HG03039 (cell line): ENCODE results near the gene PGM3.

Source experiments
- ATAC-seq: cut with Tn5 transposase; IDR thresholded peaks from one replicate; pipeline ENCODE4 v1.9.1; 2021; ENCODE audit warnings: mild to moderate bottlenecking, moderate library complexity; ENCODE audit not compliant: unreplicated experiment

PGM3 gene

DNA sequence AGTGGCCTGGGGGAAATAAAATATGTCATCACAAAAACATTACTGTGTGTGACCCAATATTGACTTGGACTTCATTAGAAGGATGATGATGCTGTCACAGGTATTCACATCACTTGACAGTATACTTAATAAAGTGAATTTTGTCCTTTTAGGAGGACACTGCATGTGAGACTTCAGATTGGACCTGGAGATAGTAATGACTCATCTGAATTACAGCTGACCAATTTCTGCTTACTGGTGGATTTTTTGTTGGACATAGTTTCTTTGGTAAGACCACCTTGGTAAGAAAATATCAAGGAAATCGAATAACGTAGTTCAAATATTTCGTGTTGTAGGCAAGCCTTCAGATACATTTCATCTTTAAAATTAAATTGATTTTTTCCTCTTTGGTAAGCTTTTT, 68.5 kb downstream of the PGM3 start:
- ATAC-seq: no peak

DNA sequence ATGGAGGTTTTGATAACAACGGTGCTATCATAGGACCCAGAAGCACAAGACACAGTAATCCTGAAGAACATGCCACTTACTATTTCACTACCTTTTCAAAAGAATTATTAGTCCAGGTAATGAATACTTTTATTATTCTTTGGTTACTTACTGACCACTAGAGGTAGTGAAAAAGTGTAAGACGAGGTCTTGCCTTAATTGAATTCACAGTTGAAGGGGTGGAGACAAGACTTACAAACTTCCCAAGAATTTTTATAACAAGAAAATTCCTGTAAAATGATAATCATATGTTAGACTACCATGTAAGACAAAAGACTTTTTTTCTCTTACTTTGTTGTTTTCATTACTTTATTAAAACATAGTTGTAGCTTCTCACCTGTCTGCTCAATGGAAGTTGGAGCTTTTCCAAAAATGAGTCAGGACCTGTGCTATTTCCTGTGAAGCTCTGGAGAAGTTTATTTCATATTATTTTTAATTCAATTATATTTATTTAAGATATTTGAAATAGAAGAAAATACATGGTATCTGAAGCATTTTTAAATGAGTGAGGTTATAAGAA, 73.2 kb downstream of the PGM3 start:
- ATAC-seq: no peak

DNA sequence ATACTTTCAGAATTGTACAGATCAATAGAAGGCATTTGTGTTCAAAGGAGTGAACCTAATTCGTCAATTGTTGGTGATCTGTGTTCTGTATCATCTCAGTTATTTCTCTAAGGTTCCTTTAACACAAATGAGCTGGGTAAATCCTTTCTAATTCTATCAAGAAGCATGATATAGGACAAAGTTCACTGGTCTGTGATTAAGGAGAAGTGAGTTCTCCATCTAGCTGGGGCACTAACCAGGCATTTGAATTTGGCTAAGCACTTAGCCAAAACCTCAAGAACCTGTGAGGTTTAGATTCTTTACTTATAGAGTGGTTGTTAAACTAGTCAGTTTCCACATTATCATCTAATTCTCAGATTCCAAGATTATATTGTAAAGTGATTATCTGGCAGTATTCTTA, 75.3 kb downstream of the PGM3 start:
- ATAC-seq: no peak
